ENCODE results near the gene FCAMR.

FCAMR gene

GRCh38 chr1:206955476-206956451, 14.5 kb downstream of the FCAMR start:
- no peak for DNase-seq

- DNase-seq, result no peak
These were observed 15.6 kb downstream of the FCAMR start for GRCh38 chr1:206954459-206955342.

GRCh38 chr1:206953626-206954025, 16.6 kb downstream of the FCAMR start:
- DNase-seq, result no peak

- no peak for DNase-seq
These were observed 17.1 kb downstream of the FCAMR start for GRCh38 chr1:206953126-206953525.

GRCh38 chr1:206952171-206952570, 18.1 kb downstream of the FCAMR start:
- no peak for DNase-seq

GRCh38 chr1:206951318-206952100, 18.8 kb downstream of the FCAMR start:
- no peak for DNase-seq

- DNase-seq, result no peak
These were observed 20.6 kb downstream of the FCAMR start for GRCh38 chr1:206949641-206950040.

- DNase-seq, result no peak
These were observed 21.1 kb downstream of the FCAMR start for GRCh38 chr1:206949208-206949607.

GRCh38 chr1:206947255-206947654, 23.0 kb downstream of the FCAMR start:
- no peak for DNase-seq

GRCh38 chr1:206946261-206946660, 24.0 kb downstream of the FCAMR start, which contains the start of gene PIGR:
PIGR (minus strand) TSS chr1:206946466; CDS start chr1:206940531, 5,935 bp downstream.
- DNase-seq, result no peak

GRCh38 chr1:206945779-206946178, 24.5 kb downstream of the FCAMR start:
- DNase-seq, result no peak

- DNase-seq, result no peak
These were observed 25.6 kb downstream of the FCAMR start for GRCh38 chr1:206944703-206945102.

GRCh38 chr1:206941766-206942418, 28.4 kb downstream of the FCAMR start:
- no peak for DNase-seq

- no peak for DNase-seq
These were observed 29.7 kb downstream of the FCAMR start for GRCh38 chr1:206940588-206940936.

GRCh38 chr1:206939841-206940587, 30.2 kb downstream of the FCAMR start:
- no peak for DNase-seq

GRCh38 chr1:206939131-206939530, 31.1 kb downstream of the FCAMR start:
- DNase-seq, result no peak

- no peak for DNase-seq
These were observed 32.8 kb downstream of the FCAMR start for GRCh38 chr1:206937425-206937824.

- DNase-seq, result peak; percentile 24
These were observed 34.7 kb downstream of the FCAMR start for GRCh38 chr1:206935491-206936067.

GRCh38 chr1:206933333-206933945, 36.8 kb downstream of the FCAMR start:
- peak; percentile 73 for DNase-seq

GRCh38 chr1:206932177-206932576, 38.1 kb downstream of the FCAMR start:
- no peak for DNase-seq

- no peak for DNase-seq
These were observed 38.6 kb downstream of the FCAMR start for GRCh38 chr1:206931709-206932108.

Data from effector CD4-positive, alpha-beta T cell (primary cell).